A549 (cell line): Measurements from ENCODE around the gene OR2AT4. TPM values are rescaled to one million over a fixed set of nuclear protein-coding genes. Genes with fewer than 3 reads are reported as not detected.

Experiments used
- ATAC-seq, 2 experiments: fragments of 200-7000 bp in 1 of 2; fragments of >200 bp in 1 of 2; cut with Nextera tagmentation in 1 of 2; cut with Tn5 transposase in 1 of 2; 3 replicates each; pipeline versions ENCODE4 v1.8.0 to v1.9.1; 2018 to 2020; ENCODE audit warnings: mild to moderate bottlenecking in 1 of 2, moderate library complexity in 1 of 2
- CTCF ChIA-PET: fragments of 300-600 bp; sonication (Branson Sonifier 250); formaldehyde crosslinking; extraction: SDS; loops from one replicate; lab custom pipeline; 2021; ENCODE audit warnings: antibody characterized with exemption, inconsistent platforms; lab: Yijun Ruan, JAX
- POLR2A ChIA-PET: fragments of 350-600 bp; formaldehyde crosslinking; extraction: SDS; loops from one replicate; lab custom pipeline; 2021; ENCODE audit warnings: antibody characterized with exemption, inconsistent platforms; lab: Yijun Ruan, JAX
- DNase-seq, 2 experiments: peaks; one replicate each; pipeline versions ENCODE4 v3.0.0 to v3.0.0-alpha.2; 2011 to 2016; ENCODE audit warnings: low read depth in 1 of 2, low spot score in 1 of 2
- FAIRE-seq: peaks from 2 replicates; lab custom pipeline; 2011; peaks lifted over from hg19 to GRCh38; lab: Jason Lieb, UNC
- H3K27ac ChIP-seq, 2 experiments: fragments of >200 bp; sonication (Bioruptor Twin); formaldehyde crosslinking; 3 replicates each; pipeline ENCODE4 v1.5.1; 2016 to 2017
- H3K4me1 ChIP-seq: fragments of >200 bp; sonication (Bioruptor Twin); formaldehyde crosslinking; 3 replicates; pipeline ENCODE4 v1.6.1; 2016
- H3K4me2 ChIP-seq: fragments of >200 bp; sonication (Bioruptor Twin); formaldehyde crosslinking; 3 replicates; pipeline ENCODE4 v1.6.1; 2016
- H3K4me3 ChIP-seq: fragments of >200 bp; sonication (Bioruptor Twin); formaldehyde crosslinking; 3 replicates; pipeline ENCODE4 v1.5.1; 2016
- H3K9me3 ChIP-seq: fragments of >200 bp; sonication (Bioruptor Twin); formaldehyde crosslinking; 3 replicates; pipeline ENCODE4 v1.6.1; 2016
- BCL3 ChIP-seq: fragments of >200 bp; sonication (Bioruptor Twin); formaldehyde crosslinking; IDR thresholded peaks from 3 replicates; pipeline ENCODE4 v1.6.1; 2016
- BHLHE40 ChIP-seq: IDR thresholded peaks from 2 replicates; pipeline ENCODE4 v1.6.1; 2012; ENCODE audit warnings: low read depth, low read length, inconsistent platforms
- ELK1 ChIP-seq: fragments of 150-350 bp; IDR thresholded peaks from 2 replicates; pipeline ENCODE4 v1.6.1; 2014; ENCODE audit warnings: low read depth, mild to moderate bottlenecking, low read length
- FOSB ChIP-seq: fragments of 250-450 bp; sonication (Bioruptor Pico); IDR thresholded peaks from 2 replicates; pipeline ENCODE4 v1.5.0; 2020; ENCODE audit warnings: mild to moderate bottlenecking, moderate library complexity
- FOSL2 ChIP-seq, 2 experiments: fragments of 450-650 bp in 1 of 2; fragments of >200 bp in 1 of 2; sonication (Bioruptor Twin) in 1 of 2; formaldehyde crosslinking; IDR thresholded peaks; 2 replicates each; pipeline versions ENCODE4 v1.5.0 to v1.6.1; 2016 to 2020; ENCODE audit warnings: mild to moderate bottlenecking in 1 of 2, moderate library complexity in 1 of 2
- GATA3 ChIP-seq: IDR thresholded peaks from 2 replicates; pipeline ENCODE4 v1.6.1; 2012; ENCODE audit warnings: borderline replicate concordance
- HMGXB4 ChIP-seq: fragments of 250-450 bp; sonication (Bioruptor Pico); IDR thresholded peaks from 2 replicates; pipeline ENCODE4 v1.5.0; 2021; ENCODE audit warnings: mild to moderate bottlenecking, moderate library complexity, borderline replicate concordance
- HOXB13 ChIP-seq: fragments of 250-450 bp; sonication (Bioruptor Pico); IDR thresholded peaks from 2 replicates; pipeline ENCODE4 v1.5.0; 2020; ENCODE audit warnings: low read depth, mild to moderate bottlenecking, moderate library complexity
- JUNB ChIP-seq: fragments of >200 bp; sonication (Bioruptor Twin); formaldehyde crosslinking; IDR thresholded peaks from 2 replicates; pipeline ENCODE4 v1.6.1; 2016
- KDM5A ChIP-seq: fragments of 200-600 bp; sonication (generic); IDR thresholded peaks from 2 replicates; pipeline ENCODE4 v1.6.1; 2016; ENCODE audit warnings: antibody characterized with exemption, mild to moderate bottlenecking
- MAFK ChIP-seq: fragments of 450-650 bp; IDR thresholded peaks from 2 replicates; pipeline ENCODE4 v1.6.1; 2014; ENCODE audit not compliant: partially characterized antibody
- MAZ ChIP-seq: fragments of 150-350 bp; IDR thresholded peaks from 2 replicates; pipeline ENCODE4 v1.6.1; 2014; ENCODE audit warnings: antibody characterized with exemption, low read depth, low read length, borderline replicate concordance
- MYC ChIP-seq: IDR thresholded peaks from 2 replicates; pipeline ENCODE4 v1.6.1; 2012; ENCODE audit warnings: mild to moderate bottlenecking, inconsistent platforms, low read length, improper control_type of control experiment, borderline replicate concordance
- NFE2L2 ChIP-seq: fragments of 150-350 bp; conservative IDR thresholded peaks from 2 replicates; pipeline ENCODE4 v1.6.1; 2014; ENCODE audit warnings: low read length
- NR3C1 ChIP-seq: fragments of >200 bp; sonication (Bioruptor Twin); formaldehyde crosslinking; IDR thresholded peaks from 3 replicates; pipeline ENCODE4 v1.6.1; 2017
- RAD21 ChIP-seq, 2 experiments: fragments of >200 bp in 1 of 2; sonication (Bioruptor Twin) in 1 of 2; formaldehyde crosslinking in 1 of 2; IDR thresholded peaks in 1 of 2; conservative IDR thresholded peaks in 1 of 2; 2 replicates in 1 of 2; 3 replicates in 1 of 2; pipeline ENCODE4 v1.6.1; 2012 to 2018; ENCODE audit warnings: inconsistent platforms in 1 of 2
- RCOR1 ChIP-seq: fragments of 150-350 bp; IDR thresholded peaks from 2 replicates; pipeline ENCODE4 v1.6.1; 2014; ENCODE audit warnings: antibody characterized with exemption, low read length, low read depth
- RFX5 ChIP-seq: fragments of 450-650 bp; IDR thresholded peaks from 2 replicates; pipeline ENCODE4 v1.7.1; 2014; ENCODE audit warnings: antibody characterized with exemption, mild to moderate bottlenecking, moderate library complexity
- SMC3 ChIP-seq: fragments of >200 bp; sonication (Bioruptor Twin); formaldehyde crosslinking; IDR thresholded peaks from 3 replicates; pipeline ENCODE4 v1.6.1; 2018; ENCODE audit warnings: inconsistent platforms
- TP53 ChIP-seq: fragments of 250-450 bp; sonication (Bioruptor Pico); IDR thresholded peaks from 2 replicates; pipeline ENCODE4 v1.5.0; 2021; ENCODE audit warnings: mild to moderate bottlenecking, moderate library complexity
- USF2 ChIP-seq: fragments of 450-650 bp; IDR thresholded peaks from 2 replicates; pipeline ENCODE4 v1.6.1; 2014; ENCODE audit warnings: antibody characterized with exemption
- ZSCAN20 ChIP-seq: fragments of 250-450 bp; sonication (Bioruptor Pico); IDR thresholded peaks from 2 replicates; pipeline ENCODE4 v1.8.0; 2022; ENCODE audit warnings: mild to moderate bottlenecking, moderate library complexity
- WGBS: methylation state at CpG from one replicate; pipeline ENCODE4 v1.1.6; 2017; ENCODE audit errors: missing lambda C conversion rate; 5-methylcytosine and 5-hydroxymethylcytosine counted together
- polyA plus RNA-seq, 4 experiments: library from polyadenylated mRNA; depleted of rRNA in 3 of 4; stranded (reverse); fragments of >200 nt; fragmentation: RNase III in 1 of 4; extraction: RNeasy Plus Mini Kit Qiagen cat#74134 plus additional on column Dnase treatment in 1 of 4; gene quantifications; 2 replicates in 3 of 4; 3 replicates in 1 of 4; pipeline ENCODE4 v1.2.3, GENCODE V29; 2011 to 2017

Gene OR2AT4
- polyA plus RNA-seq, 2 of the 4 experiments (the other 2 are of a cell fraction): 0.01 TPM; not detected in 1

- POLR2A ChIA-PET: no interaction called here
Observed at GRCh38 chr11:75079546-75079945, 17.1 kb downstream of the OR2AT4 start.

GRCh38 chr11:75078233-75078632 is 18.4 kb downstream of the OR2AT4 start:
- POLR2A ChIA-PET: no interaction called here
- ATAC-seq: no peak
- peak in 1 of 2 experiments; percentile 59 for DNase-seq
- peak; percentile 72 for TF ChIP-seq USF2
- TF ChIP-seq HOXB13: no peak
- no peak for TF ChIP-seq FOSB (CRISPR knock-in tag)
- TF ChIP-seq BHLHE40: no peak
- TF ChIP-seq MAZ: no peak
- no peak for TF ChIP-seq JUNB
- no peak for TF ChIP-seq BCL3
- no peak for TF ChIP-seq HMGXB4
- TF ChIP-seq GATA3: no peak
- no peak for TF ChIP-seq NR3C1
- TF ChIP-seq FOSL2 (IDR thresholded peaks at IDR 0.05): no peak
- peak; percentile 62; the same call in 1 of the 2 replicates for TF ChIP-seq FOSL2 (CRISPR knock-in tag; IDR thresholded peaks at IDR 0.05)
- no peaks in the 10 kb centered on the region for H3K9me3 ChIP-seq
- no peak for FAIRE-seq
- H3K4me2 ChIP-seq: no peak overlapping the region
- no peak overlapping the region for H3K27ac ChIP-seq
- CTCF ChIA-PET: interaction anchor here (0.7 kb wide), 1 partner anchor 127 kb away, joined by 3 read pairs; no protein-coding TSS in a partner anchor
- H3K4me1 ChIP-seq: peaks cover 6% of the 10 kb centered on the region; the same call in 1 of the 3 replicates
- no peak overlapping the region for H3K4me3 ChIP-seq
- WGBS: 36% methylated on average over 2 of the region's 2 CpGs

More at GRCh38 chr11:75079546-75079945, 17.1 kb downstream of the OR2AT4 start:
- 42% methylated on average over 4 of the region's 4 CpGs for WGBS
- no peak overlapping the region for H3K4me3 ChIP-seq
- ATAC-seq: no peak
- TF ChIP-seq RFX5 (no peak), NFE2L2 (no peak), MAFK (no peak), RCOR1 (no peak), MAZ (no peak), ZSCAN20 (no peak), GATA3 (no peak), TP53 (CRISPR knock-in tag) (no peak), SMC3 (no peak), KDM5A (no peak), ELK1 (no peak)
- H3K4me1 ChIP-seq: peaks cover 6% of the 10 kb centered on the region; the same call in 1 of the 3 replicates
- no peak overlapping the region for H3K4me2 ChIP-seq
- FAIRE-seq: no peak
- H3K9me3 ChIP-seq: no peaks in the 10 kb centered on the region
- DNase-seq: no peak
- no peak overlapping the region for H3K27ac ChIP-seq
- CTCF ChIA-PET: no interaction called here

- H3K4me2 ChIP-seq: no peak overlapping the region
- DNase-seq: no peak
- no peak for ATAC-seq
- CTCF ChIA-PET: interaction anchor here (1.5 kb wide), 1 partner anchor 55 kb away, joined by 5 read pairs; no protein-coding TSS in a partner anchor
- H3K9me3 ChIP-seq: no peaks in the 10 kb centered on the region
- no peaks in the 10 kb centered on the region for H3K4me1 ChIP-seq
- TF ChIP-seq FOSL2 (IDR thresholded peaks at IDR 0.05) (no peak), FOSL2 (CRISPR knock-in tag; IDR thresholded peaks at IDR 0.05) (no peak), MYC (no peak), BCL3 (no peak), RAD21 (conservative IDR thresholded peaks at IDR 0.05 in 1 of 2, IDR thresholded peaks at IDR 0.05 in 1 of 2) (no peak)
- 65% methylated on average over 7 of the region's 7 CpGs for WGBS
- FAIRE-seq: no peak
- POLR2A ChIA-PET: no interaction called here
- H3K4me3 ChIP-seq: no peak overlapping the region
- no peak overlapping the region for H3K27ac ChIP-seq
Observed at GRCh38 chr11:75077316-75077715, 19.4 kb downstream of the OR2AT4 start.
